ENCODE results near the gene PARP12.

The PARP12 gene

DNA sequence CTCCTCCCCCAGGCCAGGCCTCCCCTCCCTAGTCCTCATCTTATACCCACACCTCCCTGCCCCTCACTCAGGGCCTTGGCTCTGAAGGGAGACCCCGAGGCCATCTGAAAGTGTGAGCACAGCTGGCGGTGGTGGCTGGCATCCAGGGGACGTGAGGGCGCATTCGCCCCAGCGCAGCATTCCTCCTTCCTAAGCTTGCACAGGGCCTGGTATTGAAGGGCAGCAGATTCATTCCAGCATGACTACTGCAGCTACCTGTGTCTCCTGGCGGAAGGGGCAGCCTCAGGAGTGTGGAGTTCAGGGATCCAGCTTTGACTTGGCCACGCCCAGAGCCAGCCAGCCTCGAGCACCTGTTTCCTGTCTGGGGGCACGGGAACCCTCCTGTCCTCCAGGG, 72.6 kb downstream of the PARP12 start:
- no peak for DNase-seq

GRCh38 chr7:139989366-139990141, 73.2 kb downstream of the PARP12 start:
- no peak for DNase-seq

- no peak for DNase-seq
Observed at GRCh38 chr7:139987691-139988516, 74.8 kb downstream of the PARP12 start.

- no peak for DNase-seq
Observed at GRCh38 chr7:139985811-139986210, 76.9 kb downstream of the PARP12 start.

GRCh38 chr7:139984642-139985539, 77.9 kb downstream of the PARP12 start:
- no peak for DNase-seq

DNA sequence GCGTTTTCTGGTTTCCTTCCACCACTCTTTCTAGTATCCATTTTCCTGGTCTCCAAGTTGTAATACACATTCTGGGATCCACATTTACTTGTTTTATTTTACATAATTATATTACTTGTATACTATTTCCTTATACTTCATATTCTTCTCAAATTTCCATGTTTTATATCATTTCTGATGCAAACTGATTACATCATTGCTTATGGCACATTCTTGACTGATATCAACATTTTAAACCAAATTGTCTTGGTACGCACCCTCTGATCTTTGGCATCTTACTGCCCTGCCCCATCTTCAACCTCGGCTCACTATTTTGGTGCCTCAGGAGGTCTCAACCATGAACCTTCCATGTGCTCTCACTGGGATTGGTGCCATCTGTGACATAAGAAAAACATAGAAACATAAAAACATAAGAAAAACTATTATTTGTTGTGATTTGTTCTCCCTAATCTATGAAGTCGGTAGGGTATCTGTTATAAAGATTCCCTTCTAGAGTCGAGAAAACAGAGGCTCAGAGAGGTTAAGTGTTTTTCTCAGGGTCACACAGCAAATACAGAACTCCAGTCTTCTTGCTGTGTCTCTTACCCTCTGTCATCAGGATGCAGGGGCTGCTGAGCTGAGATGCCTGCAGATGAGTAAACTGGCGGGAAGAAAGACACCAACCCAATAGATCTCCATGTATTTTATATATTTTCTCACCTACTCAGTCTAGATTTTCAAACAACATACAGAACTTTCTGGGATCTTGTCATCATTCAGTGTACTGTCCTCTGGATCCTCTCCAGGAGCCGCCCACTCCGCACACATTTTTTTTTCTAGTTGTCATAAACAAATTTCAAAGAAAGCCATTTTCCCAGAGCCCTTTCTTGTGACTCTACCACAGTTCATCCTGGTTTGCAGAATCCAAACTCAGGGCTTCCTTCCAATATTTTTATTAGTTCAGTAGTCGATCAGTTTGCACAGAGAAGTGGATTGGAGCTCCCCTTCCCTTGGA, 79.5 kb downstream of the PARP12 start:
- no peak for DNase-seq

DNA sequence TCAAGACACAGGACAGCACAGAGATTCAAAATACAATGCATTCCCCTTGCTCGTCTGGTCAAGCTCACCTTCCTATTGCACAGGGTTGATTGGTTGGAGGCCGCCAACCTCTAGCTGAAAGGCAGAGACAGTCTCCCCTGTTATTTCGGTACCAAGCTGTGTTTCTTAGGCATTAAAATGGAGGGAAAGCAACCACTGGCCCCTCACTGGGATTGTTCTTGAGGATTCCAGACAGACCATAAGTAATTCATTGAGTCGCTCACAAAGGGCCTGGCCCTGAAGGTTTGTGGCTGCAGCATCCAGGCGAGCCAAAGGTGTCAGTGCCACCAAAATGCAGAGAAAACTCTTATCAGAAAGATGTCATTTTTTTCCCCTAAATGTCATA, 81.2 kb downstream of the PARP12 start:
- no peak for DNase-seq

DNA sequence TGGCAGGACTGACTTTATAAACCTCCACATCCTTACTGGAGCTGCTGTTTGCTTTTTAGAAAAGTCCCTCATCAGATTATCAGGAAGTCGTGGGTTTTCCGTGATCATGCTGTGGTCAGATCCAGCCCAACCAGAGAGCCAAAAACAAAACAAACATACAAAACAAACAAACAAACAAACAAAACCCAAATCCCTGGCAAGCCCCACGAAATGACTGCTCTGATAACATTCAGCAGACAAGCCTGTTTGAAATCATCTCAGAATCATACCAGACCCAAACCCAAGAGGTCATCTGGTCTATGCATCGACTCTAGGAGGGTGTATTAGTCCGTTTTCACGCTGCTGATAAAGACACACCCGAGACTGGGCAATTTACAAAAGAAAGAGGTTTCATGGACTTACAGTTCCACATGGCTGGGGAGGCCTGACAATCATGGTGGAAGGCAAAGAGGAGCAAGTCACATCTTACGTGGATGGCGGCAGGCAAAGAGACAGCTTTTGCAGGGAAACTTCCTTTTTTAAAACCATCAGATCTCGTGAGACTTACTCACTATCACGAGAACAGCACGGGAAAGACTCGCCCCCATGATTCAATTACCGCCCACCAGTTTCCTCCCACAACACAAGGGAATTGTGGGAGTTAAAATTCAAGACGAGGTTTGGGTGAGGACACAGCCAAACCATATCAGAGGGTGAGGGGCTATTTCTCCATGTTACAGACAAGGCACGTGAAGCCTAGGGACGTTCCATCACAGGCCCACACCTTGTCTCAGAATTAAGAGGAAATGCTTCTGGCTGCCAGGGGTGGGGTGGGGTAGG, 85.7 kb downstream of the PARP12 start:
- no peak for DNase-seq

GRCh38 chr7:139976055-139976837, 86.5 kb downstream of the PARP12 start:
- no peak for DNase-seq

DNA sequence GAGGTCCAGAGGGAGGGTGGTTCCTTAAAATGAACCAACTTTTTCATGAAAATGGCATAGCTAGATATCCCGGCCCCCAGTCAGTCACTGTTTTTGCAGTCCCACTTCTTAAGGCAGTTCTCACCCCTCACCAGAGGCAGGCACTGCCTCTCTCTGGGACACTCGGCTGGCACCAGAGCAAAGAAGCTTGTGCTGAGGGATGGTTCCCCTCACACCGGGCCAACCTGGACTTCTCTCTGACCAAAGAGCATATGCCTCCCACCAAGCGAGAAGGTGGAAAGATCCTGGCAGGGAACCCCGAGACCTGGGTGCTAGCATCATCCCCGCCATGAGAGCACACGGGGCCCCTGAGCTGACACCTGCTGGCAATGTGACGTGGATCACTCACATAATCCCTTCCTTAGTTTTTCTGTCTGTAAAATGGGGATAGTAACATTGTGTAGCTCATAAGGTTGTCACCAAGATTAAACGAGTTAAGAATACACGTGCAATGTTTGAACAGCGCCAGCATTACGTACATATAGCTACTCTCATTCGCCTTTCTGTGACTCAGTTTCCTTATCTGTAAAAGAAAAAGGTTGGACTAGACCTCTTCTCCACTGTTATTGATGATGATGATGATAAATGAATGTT, 88.5 kb downstream of the PARP12 start:
- no peak for DNase-seq

Measured in CD4-positive, alpha-beta T cell treated with Interleukin-6 for 4 hours (primary cell).